ENCODE data around the gene FCAMR.

Gene FCAMR, protein sequence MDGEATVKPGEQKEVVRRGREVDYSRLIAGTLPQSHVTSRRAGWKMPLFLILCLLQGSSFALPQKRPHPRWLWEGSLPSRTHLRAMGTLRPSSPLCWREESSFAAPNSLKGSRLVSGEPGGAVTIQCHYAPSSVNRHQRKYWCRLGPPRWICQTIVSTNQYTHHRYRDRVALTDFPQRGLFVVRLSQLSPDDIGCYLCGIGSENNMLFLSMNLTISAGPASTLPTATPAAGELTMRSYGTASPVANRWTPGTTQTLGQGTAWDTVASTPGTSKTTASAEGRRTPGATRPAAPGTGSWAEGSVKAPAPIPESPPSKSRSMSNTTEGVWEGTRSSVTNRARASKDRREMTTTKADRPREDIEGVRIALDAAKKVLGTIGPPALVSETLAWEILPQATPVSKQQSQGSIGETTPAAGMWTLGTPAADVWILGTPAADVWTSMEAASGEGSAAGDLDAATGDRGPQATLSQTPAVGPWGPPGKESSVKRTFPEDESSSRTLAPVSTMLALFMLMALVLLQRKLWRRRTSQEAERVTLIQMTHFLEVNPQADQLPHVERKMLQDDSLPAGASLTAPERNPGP

DNA sequence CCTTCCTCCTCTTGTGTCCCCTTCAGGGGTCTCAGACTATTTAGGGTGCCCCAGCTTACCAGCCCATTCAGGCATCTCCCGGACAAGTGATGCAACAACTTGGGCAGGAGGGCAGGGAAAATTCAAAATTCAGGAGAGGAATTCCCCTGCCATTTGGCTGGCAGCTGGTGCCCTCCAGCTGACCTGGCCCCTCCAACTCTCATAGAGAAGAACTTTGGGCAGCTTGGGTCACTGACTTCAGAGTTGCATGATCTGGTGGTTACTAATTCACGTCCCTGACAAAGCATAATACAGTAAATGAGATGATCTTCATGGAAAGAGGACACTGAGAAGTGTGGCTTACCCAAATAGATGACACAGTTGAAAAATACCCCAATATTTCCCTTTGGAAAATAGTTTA is at the start of gene FCAMR:
Gene FCAMR, minus strand, starts transcription at position 15 of the 400 bp plus-strand sequence. CDS start 335 bp downstream, outside the sequence.
- no peaks in the 10 kb centered on the region for H3K9me3 ChIP-seq (ENCODE audit: control insufficient read depth in 2 of 2, low read length in 2 of 2)
- no peaks in the 10 kb centered on the region for H3K4me1 ChIP-seq (ENCODE audit: control insufficient read depth, insufficient read depth, low read length)
- H3K4me3 ChIP-seq (ENCODE audit: low read length in 2 of 2): no peak within 1 kb of the TSS
- H3K36me3 ChIP-seq (ENCODE audit: control insufficient read depth in 2 of 2, insufficient read depth in 2 of 2, low read length in 2 of 2): no peaks in the 10 kb centered on the region
- H3K9ac ChIP-seq (ENCODE audit: low read length in 2 of 2): no peak within 1 kb of the TSS
- no peak within 1 kb of the TSS for H3K27ac ChIP-seq (ENCODE audit: low read length)
- no peaks in the 10 kb centered on the region for H3K27me3 ChIP-seq (ENCODE audit: control insufficient read depth in 1 of 2, insufficient read depth in 2 of 2, low read length in 2 of 2)

DNA sequence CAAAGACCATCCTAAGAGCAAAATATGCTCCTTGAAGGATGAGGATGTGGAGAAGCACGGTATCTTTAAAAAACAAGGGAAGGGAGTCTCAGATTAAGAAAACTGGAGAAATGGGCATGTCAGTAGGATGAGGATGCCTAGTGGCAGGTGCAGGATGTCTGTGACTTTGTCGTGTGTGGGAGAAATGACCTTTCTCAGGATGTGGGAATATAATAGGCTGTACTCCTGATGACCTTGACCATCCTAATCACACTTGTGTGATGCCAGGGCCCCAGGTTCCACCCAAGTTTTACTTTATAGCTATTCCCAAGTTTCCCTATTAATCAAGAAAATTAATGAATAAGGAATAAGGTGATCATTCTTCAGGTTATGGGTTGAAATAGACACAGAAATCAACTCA is 49.4 kb upstream of the FCAMR start:
- peaks cover 5 to 10% of the 10 kb centered on the region in 2 donors for H3K27me3 ChIP-seq (ENCODE audit: control insufficient read depth in 1 of 2, insufficient read depth in 2 of 2, low read length in 2 of 2)
- H3K4me3 ChIP-seq (ENCODE audit: low read length in 2 of 2): no peak overlapping the region
- no peak overlapping the region for H3K9ac ChIP-seq (ENCODE audit: low read length in 2 of 2)
- no peaks in the 10 kb centered on the region for H3K36me3 ChIP-seq (ENCODE audit: control insufficient read depth in 2 of 2, insufficient read depth in 2 of 2, low read length in 2 of 2)
- peaks cover 10% of the 10 kb centered on the region for H3K4me1 ChIP-seq (ENCODE audit: control insufficient read depth, insufficient read depth, low read length)
- H3K27ac ChIP-seq (ENCODE audit: low read length): no peak overlapping the region
- no peaks in the 10 kb centered on the region for H3K9me3 ChIP-seq (ENCODE audit: control insufficient read depth in 2 of 2, low read length in 2 of 2)

- Histone ChIP-seq H3K27ac (ENCODE audit: low read length) (no peak overlapping the region), H3K9ac (ENCODE audit: low read length in 2 of 2) (no peak overlapping the region), H3K4me1 (ENCODE audit: control insufficient read depth, insufficient read depth, low read length) (peaks cover 5% of the 10 kb centered on the region), H3K9me3 (ENCODE audit: control insufficient read depth in 2 of 2, low read length in 2 of 2) (no peaks in the 10 kb centered on the region), H3K4me3 (ENCODE audit: low read length in 2 of 2) (no peak overlapping the region), H3K36me3 (ENCODE audit: control insufficient read depth in 2 of 2, insufficient read depth in 2 of 2, low read length in 2 of 2) (no peaks in the 10 kb centered on the region), H3K27me3 (ENCODE audit: control insufficient read depth in 1 of 2, insufficient read depth in 2 of 2, low read length in 2 of 2) (peaks cover 5 to 10% of the 10 kb centered on the region in 2 donors)
These were observed 48.9 kb upstream of the FCAMR start for GRCh38 chr1:207019161-207019560.

DNA sequence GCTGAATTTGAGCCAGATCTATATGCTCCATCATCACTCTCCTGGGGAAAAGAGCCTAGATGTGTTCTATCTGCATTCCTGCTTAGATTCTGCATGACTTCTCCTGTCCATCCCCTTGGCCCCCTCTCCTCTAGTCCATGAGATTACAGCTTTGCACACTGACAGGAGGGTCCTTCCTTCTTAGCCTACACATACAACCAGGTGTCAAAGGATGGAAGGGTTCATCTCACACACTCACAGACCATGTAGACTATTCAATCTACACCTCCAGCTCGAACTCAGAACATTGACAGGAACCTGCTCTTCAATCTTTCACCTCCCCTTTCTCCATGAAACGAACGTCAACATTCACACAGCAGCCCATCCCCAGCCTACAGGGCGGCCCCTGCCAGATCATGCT is 48.4 kb upstream of the FCAMR start:
- H3K27ac ChIP-seq (ENCODE audit: low read length): no peak overlapping the region
- no peak overlapping the region for H3K9ac ChIP-seq (ENCODE audit: low read length in 2 of 2)
- peaks cover 5 to 10% of the 10 kb centered on the region in 2 donors for H3K27me3 ChIP-seq (ENCODE audit: control insufficient read depth in 1 of 2, insufficient read depth in 2 of 2, low read length in 2 of 2)
- no peak overlapping the region for H3K4me3 ChIP-seq (ENCODE audit: low read length in 2 of 2)
- peaks cover 3% of the 10 kb centered on the region for H3K4me1 ChIP-seq (ENCODE audit: control insufficient read depth, insufficient read depth, low read length)
- no peaks in the 10 kb centered on the region for H3K9me3 ChIP-seq (ENCODE audit: control insufficient read depth in 2 of 2, low read length in 2 of 2)
- H3K36me3 ChIP-seq (ENCODE audit: control insufficient read depth in 2 of 2, insufficient read depth in 2 of 2, low read length in 2 of 2): no peaks in the 10 kb centered on the region

GRCh38 chr1:207017615-207018559 is 47.6 kb upstream of the FCAMR start:
- Histone ChIP-seq H3K27me3 (ENCODE audit: control insufficient read depth in 1 of 2, insufficient read depth in 2 of 2, low read length in 2 of 2) (peaks cover 5 to 10% of the 10 kb centered on the region in 2 donors), H3K36me3 (ENCODE audit: control insufficient read depth in 2 of 2, insufficient read depth in 2 of 2, low read length in 2 of 2) (no peaks in the 10 kb centered on the region), H3K27ac (ENCODE audit: low read length) (no peak overlapping the region), H3K4me1 (ENCODE audit: control insufficient read depth, insufficient read depth, low read length) (peaks cover 3% of the 10 kb centered on the region), H3K9me3 (ENCODE audit: control insufficient read depth in 2 of 2, low read length in 2 of 2) (no peaks in the 10 kb centered on the region), H3K4me3 (ENCODE audit: low read length in 2 of 2) (no peak overlapping the region), H3K9ac (ENCODE audit: low read length in 2 of 2) (no peak overlapping the region)

DNA sequence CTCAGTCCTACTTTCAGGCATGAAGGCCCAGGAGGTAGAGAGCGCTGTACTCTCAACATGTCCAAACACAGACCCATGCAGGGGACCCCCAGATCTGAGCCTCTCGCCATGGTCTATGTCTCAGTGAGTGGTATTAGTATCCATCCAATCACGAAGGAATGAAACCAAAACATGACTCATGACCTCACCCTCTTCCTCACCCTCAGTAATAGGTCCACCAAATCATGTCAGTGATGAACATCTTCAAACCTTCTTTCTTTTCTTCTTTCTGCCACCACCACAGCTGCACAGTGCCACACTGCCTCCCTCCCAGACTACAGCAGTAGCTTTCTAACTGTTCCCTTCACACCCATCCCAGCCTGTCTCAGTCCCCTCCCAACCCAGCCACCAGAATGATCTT is 45.5 kb upstream of the FCAMR start:
- H3K9me3 ChIP-seq (ENCODE audit: control insufficient read depth in 2 of 2, low read length in 2 of 2): no peaks in the 10 kb centered on the region
- H3K4me1 ChIP-seq (ENCODE audit: control insufficient read depth, insufficient read depth, low read length): no peaks in the 10 kb centered on the region
- H3K27ac ChIP-seq (ENCODE audit: low read length): no peak overlapping the region
- no peak overlapping the region for H3K4me3 ChIP-seq (ENCODE audit: low read length in 2 of 2)
- peaks cover 5 to 10% of the 10 kb centered on the region in 2 donors for H3K27me3 ChIP-seq (ENCODE audit: control insufficient read depth in 1 of 2, insufficient read depth in 2 of 2, low read length in 2 of 2)
- no peak overlapping the region for H3K9ac ChIP-seq (ENCODE audit: low read length in 2 of 2)
- H3K36me3 ChIP-seq (ENCODE audit: control insufficient read depth in 2 of 2, insufficient read depth in 2 of 2, low read length in 2 of 2): no peaks in the 10 kb centered on the region

GRCh38 chr1:207014728-207015127 is 44.5 kb upstream of the FCAMR start:
- H3K9ac ChIP-seq (ENCODE audit: low read length in 2 of 2): no peak overlapping the region
- H3K4me3 ChIP-seq (ENCODE audit: low read length in 2 of 2): no peak overlapping the region
- no peaks in the 10 kb centered on the region for H3K36me3 ChIP-seq (ENCODE audit: control insufficient read depth in 2 of 2, insufficient read depth in 2 of 2, low read length in 2 of 2)
- no peak overlapping the region for H3K27ac ChIP-seq (ENCODE audit: low read length)
- no peaks in the 10 kb centered on the region for H3K9me3 ChIP-seq (ENCODE audit: control insufficient read depth in 2 of 2, low read length in 2 of 2)
- H3K27me3 ChIP-seq (ENCODE audit: control insufficient read depth in 1 of 2, insufficient read depth in 2 of 2, low read length in 2 of 2): peaks cover 2 to 10% of the 10 kb centered on the region in 2 donors
- no peaks in the 10 kb centered on the region for H3K4me1 ChIP-seq (ENCODE audit: control insufficient read depth, insufficient read depth, low read length)

DNA sequence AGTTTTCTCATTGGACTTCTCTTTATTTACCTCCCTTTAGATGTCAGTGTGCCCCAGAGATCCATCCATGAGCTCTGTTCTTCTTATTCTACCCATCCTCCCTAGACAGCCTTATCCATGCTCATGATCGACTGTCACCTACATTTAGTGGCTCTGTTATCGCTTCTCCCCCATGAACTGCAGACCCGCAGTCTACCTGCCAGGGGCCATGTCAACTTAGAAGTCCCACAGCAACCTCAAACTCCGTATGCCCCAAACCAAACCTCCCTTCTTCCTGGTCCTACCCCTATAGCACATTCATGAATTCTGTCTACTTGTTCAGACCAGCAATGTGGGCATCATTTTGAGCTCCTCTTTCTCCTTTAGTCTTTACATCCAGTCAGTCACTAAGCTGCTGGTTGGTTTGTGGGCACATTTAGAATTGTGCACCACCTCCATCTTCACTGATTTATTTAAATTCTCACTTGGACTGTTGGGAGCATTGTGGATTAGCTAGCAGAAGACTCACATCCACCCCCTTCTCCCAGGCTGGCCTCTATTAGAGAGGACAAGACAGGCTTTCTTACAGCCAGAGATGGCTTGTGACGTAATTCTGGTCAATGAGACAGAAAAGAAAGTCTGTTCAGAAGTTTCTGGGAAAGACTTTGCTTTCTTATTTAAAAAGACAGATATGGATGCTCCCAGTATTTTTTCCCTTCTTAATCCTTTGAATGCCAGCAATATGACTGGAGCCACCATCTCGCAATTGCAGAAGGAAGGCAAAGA is 43.2 kb upstream of the FCAMR start:
- H3K9me3 ChIP-seq (ENCODE audit: control insufficient read depth in 2 of 2, low read length in 2 of 2): no peaks in the 10 kb centered on the region
- no peaks in the 10 kb centered on the region for H3K4me1 ChIP-seq (ENCODE audit: control insufficient read depth, insufficient read depth, low read length)
- H3K9ac ChIP-seq (ENCODE audit: low read length in 2 of 2): no peak overlapping the region
- H3K4me3 ChIP-seq (ENCODE audit: low read length in 2 of 2): no peak overlapping the region
- no peak overlapping the region for H3K27ac ChIP-seq (ENCODE audit: low read length)
- no peaks in the 10 kb centered on the region for H3K36me3 ChIP-seq (ENCODE audit: control insufficient read depth in 2 of 2, insufficient read depth in 2 of 2, low read length in 2 of 2)
- peaks cover 2 to 6% of the 10 kb centered on the region in 2 donors for H3K27me3 ChIP-seq (ENCODE audit: control insufficient read depth in 1 of 2, insufficient read depth in 2 of 2, low read length in 2 of 2)

- Histone ChIP-seq H3K9me3 (ENCODE audit: control insufficient read depth in 2 of 2, low read length in 2 of 2) (no peaks in the 10 kb centered on the region), H3K36me3 (ENCODE audit: control insufficient read depth in 2 of 2, insufficient read depth in 2 of 2, low read length in 2 of 2) (no peaks in the 10 kb centered on the region), H3K4me1 (ENCODE audit: control insufficient read depth, insufficient read depth, low read length) (peaks cover 3% of the 10 kb centered on the region), H3K4me3 (ENCODE audit: low read length in 2 of 2) (no peak overlapping the region), H3K27ac (ENCODE audit: low read length) (no peak overlapping the region), H3K27me3 (ENCODE audit: control insufficient read depth in 1 of 2, insufficient read depth in 2 of 2, low read length in 2 of 2) (peaks cover 0 to 6% of the 10 kb centered on the region in 2 donors), H3K9ac (ENCODE audit: low read length in 2 of 2) (no peak overlapping the region)
These were observed 40.5 kb upstream of the FCAMR start for GRCh38 chr1:207010726-207011125.

DNA sequence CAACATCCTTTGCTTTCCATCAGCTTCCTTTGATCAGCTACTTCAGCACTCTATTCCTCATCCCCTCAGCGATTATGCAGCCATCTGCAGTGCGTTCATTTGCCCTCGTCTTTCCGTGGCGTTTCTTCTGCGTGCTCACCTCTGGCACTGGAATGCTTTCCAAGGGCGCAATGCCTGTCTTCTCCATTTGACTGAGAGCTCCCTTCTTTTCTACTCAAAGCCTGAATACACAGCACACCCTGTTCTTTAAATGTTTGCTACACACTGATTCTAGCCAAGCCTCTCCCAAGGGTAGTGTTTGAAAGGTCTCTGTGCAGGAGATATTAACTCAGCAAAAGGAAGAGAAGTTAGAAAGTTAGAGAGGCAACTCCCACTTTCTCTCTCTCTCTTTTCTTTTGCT is 39.7 kb upstream of the FCAMR start:
- Histone ChIP-seq H3K9me3 (ENCODE audit: control insufficient read depth in 2 of 2, low read length in 2 of 2) (no peaks in the 10 kb centered on the region), H3K27me3 (ENCODE audit: control insufficient read depth in 1 of 2, insufficient read depth in 2 of 2, low read length in 2 of 2) (peaks cover 0 to 1% of the 10 kb centered on the region in 2 donors), H3K4me3 (ENCODE audit: low read length in 2 of 2) (no peak overlapping the region), H3K36me3 (ENCODE audit: control insufficient read depth in 2 of 2, insufficient read depth in 2 of 2, low read length in 2 of 2) (no peaks in the 10 kb centered on the region), H3K9ac (ENCODE audit: low read length in 2 of 2) (no peak overlapping the region), H3K27ac (ENCODE audit: low read length) (no peak overlapping the region), H3K4me1 (ENCODE audit: control insufficient read depth, insufficient read depth, low read length) (peaks cover 3% of the 10 kb centered on the region)

Data from stomach smooth muscle (tissue), 2 donors.